LNCaP clone FGC (cell line): ENCODE data around the gene SMAD7.
A peak's percentile ranks its signal among the peaks of the same experiment; 100 is the strongest.

ENCODE experiments used
- DNase-seq: peaks from one replicate; pipeline ENCODE4 v3.0.0-alpha.2; 2011; ENCODE audit warnings: low read depth
- H3K4me3 ChIP-seq: 2 replicates; pipeline ENCODE4 v1.5.1; 2011; ENCODE audit warnings: mild to moderate bottlenecking, low read depth, low read length, control low read depth
- TF ChIP-seq, protein P1 (sequence below): IDR thresholded peaks from 2 replicates; pipeline ENCODE4 v1.5.1; 2012; ENCODE audit warnings: mild to moderate bottlenecking; ENCODE audit not compliant: control insufficient read depth, insufficient read depth; ENCODE audit errors: extremely low read depth

Gene SMAD7

DNA sequence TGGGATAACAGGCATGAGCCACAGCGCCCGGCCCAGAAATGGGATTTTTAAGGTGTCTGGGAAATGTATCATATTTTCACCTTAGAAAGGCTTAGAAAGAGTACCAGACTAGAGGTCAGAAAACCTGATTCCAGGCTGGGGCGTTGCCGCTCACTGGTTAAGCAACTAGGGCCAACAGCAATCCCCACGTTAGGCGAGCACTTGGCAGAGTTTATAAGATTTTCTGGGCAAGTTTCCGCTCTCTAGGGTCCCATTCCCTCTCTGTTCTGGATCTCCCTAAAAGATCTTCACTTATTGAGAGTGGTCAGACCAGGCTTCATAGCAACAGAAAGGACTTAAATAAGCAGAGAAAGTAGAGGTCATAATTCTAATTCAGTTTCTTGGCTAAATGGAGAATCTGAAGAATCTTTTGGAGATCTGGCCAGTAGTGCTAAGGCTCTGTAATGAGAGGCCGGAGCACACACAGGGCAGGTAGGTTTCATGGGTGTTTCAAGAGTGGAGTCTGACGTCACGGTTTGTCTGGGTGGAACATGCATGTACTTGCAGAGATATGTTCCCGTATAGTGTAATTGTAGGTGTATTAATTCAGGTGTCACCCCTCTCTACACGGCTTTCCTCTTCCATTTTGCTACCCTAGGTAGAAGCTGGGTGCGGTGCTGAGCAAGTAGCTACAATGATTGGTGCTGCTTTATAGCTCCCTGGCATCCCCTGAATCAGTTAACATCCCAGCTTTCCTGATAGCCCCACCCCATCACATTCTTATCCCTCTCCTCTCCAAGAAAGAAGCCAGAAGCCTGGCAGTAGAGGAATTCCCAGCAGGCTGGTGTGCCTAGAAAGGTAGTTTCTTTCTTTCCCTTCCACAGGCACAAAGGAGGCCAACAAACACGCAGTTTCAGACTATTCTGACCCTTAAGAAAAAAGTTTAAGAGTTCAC lies 4.4 kb upstream of the SMAD7 start:
- TF ChIP-seq, protein P1, sequence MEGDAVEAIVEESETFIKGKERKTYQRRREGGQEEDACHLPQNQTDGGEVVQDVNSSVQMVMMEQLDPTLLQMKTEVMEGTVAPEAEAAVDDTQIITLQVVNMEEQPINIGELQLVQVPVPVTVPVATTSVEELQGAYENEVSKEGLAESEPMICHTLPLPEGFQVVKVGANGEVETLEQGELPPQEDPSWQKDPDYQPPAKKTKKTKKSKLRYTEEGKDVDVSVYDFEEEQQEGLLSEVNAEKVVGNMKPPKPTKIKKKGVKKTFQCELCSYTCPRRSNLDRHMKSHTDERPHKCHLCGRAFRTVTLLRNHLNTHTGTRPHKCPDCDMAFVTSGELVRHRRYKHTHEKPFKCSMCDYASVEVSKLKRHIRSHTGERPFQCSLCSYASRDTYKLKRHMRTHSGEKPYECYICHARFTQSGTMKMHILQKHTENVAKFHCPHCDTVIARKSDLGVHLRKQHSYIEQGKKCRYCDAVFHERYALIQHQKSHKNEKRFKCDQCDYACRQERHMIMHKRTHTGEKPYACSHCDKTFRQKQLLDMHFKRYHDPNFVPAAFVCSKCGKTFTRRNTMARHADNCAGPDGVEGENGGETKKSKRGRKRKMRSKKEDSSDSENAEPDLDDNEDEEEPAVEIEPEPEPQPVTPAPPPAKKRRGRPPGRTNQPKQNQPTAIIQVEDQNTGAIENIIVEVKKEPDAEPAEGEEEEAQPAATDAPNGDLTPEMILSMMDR = no peak
- no peak for DNase-seq
- H3K4me3 ChIP-seq = no peak overlapping the region

- TF ChIP-seq, protein P1 = no peak
- peak overlapping the region; percentile 58 for H3K4me3 ChIP-seq
- no peak for DNase-seq
Measured at GRCh38 chr18:48953104-48953706, 2.4 kb upstream of the SMAD7 start.

- TF ChIP-seq, protein P1 = no peak
- H3K4me3 ChIP-seq = peak overlapping the region; percentile 58
- DNase-seq = peak; percentile 38
Measured at GRCh38 chr18:48952287-48953103, 1.7 kb upstream of the SMAD7 start.

DNA sequence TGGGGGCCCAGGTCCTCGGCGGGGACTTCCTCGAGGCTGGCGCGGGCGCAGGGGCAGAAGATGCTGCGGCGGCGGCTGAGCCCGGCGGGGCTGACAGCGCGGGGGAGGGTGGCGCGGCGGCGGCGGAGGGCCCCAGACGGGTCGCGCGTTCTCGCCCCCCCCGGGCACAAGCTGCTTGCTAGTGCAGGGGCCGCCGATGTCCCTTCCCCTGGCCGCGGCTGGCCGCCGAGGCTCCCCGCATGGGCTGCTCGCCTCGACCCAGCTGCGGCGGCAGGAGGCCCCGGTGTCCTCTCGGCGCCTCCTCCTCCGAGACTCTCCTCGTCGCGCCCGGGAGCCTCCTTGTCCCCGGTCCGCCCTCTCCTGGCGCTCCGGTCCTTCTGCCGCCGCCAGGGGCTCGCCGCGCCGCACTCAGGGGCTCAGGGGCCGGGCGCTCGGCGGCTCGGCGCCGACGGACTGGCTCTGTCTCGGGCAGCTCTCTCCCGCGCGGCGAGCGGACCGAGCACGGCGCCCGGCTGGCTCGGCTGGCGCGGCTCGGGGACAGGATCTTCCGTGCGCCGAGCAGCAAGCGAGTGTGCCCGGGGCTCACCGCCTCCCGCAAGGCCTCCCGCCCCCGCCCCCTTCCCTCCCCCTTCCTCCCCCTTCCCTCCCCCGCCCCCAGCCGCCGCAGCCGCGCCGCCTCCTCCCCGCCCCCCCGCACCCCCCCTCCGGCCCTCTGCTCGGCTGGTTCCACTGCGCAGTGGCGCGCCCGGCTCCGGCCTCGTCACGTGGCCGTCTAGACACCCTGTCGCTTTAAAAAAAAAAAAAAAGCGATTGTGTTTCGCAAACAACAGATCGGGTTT lies 902 bp upstream of the SMAD7 start:
- DNase-seq = peak; percentile 59
- TF ChIP-seq, protein P1 = 0 out of 2 replicates have a peak, but pooled peaks have one; percentile 12
- peak overlapping the region; percentile 59 for H3K4me3 ChIP-seq

- H3K4me3 ChIP-seq = peak overlapping the region; percentile 59
- DNase-seq = peak; percentile 35
- TF ChIP-seq, protein P1 = peak; percentile 31; the same call in 1 of the 2 replicates
Measured at GRCh38 chr18:48949606-48950535, 894 bp downstream of the SMAD7 start.
